ENCODE results near the gene ANO10. TPM values are rescaled to one million over a fixed set of nuclear protein-coding genes. Genes with fewer than 3 reads are reported as not detected.
A peak's percentile ranks its signal among the peaks of the same experiment; 100 is the strongest.

The ANO10 gene
- total RNA-seq, 1 experiment from 2014 or later = 26.6 TPM

GRCh38 chr3:43638594-43639447 is 17.0 kb upstream of the ANO10 start:
- CTCF ChIA-PET = no interaction called here
- DNase-seq (ENCODE audit: low read depth, low spot score) (no peak), ATAC-seq (no peak)
- Histone ChIP-seq H3K4me1 (ENCODE audit: control insufficient read depth, insufficient read depth, low read length) (no peaks in the 10 kb centered on the region), H3K9me3 (ENCODE audit: control insufficient read depth, insufficient read depth, low read depth, low read length) (no peaks in the 10 kb centered on the region), H3K27me3 (ENCODE audit: control insufficient read depth, insufficient read depth, low read length) (no peaks in the 10 kb centered on the region), H3K36me3 (ENCODE audit: control insufficient read depth, insufficient read depth, low read length) (no peaks in the 10 kb centered on the region), H3K4me3 (ENCODE audit: low read depth in 2 of 2, low read length in 2 of 2) (no peak overlapping the region), H3K27ac (ENCODE audit: low read length) (no peak overlapping the region)
- TF ChIP-seq TCF7L2 (IDR thresholded peaks at IDR 0.05; ENCODE audit: low read depth, low read length) (no peak), REST (IDR thresholded peaks at IDR 0.05; ENCODE audit: insufficient read depth in 1 of 2, low read depth in 2 of 2, low read length in 1 of 2) (no peak), CTCF (IDR thresholded peaks at IDR 0.05) (peak; percentile 48), SIN3A (IDR thresholded peaks at IDR 0.05; ENCODE audit: borderline replicate concordance, insufficient read depth, low read depth, low read length) (no peak)
- in situ Hi-C loops (cut with HindIII; ENCODE audit: low pct_unique_long_range_greater_than_20kb, low sequenced_read_pairs) = no loop called here
- intact Hi-C loops (cut with micrococcal nuclease; ENCODE audit: unreplicated experiment) = no loop called here
- POLR2A ChIA-PET = no interaction called here
- BruUV-seq (replicated peaks) = no TSS peak

- no TSS peak for BruUV-seq (replicated peaks)
- H3K9me3 ChIP-seq (ENCODE audit: control insufficient read depth, insufficient read depth, low read depth, low read length) = no peaks in the 10 kb centered on the region
- intact Hi-C loops (cut with micrococcal nuclease; ENCODE audit: unreplicated experiment) = no loop called here
- H3K4me1 ChIP-seq (ENCODE audit: control insufficient read depth, insufficient read depth, low read length) = no peaks in the 10 kb centered on the region
- CTCF ChIA-PET = no interaction called here
- POLR2A ChIA-PET = no interaction called here
- in situ Hi-C loops (cut with HindIII; ENCODE audit: low pct_unique_long_range_greater_than_20kb, low sequenced_read_pairs) = no loop called here
- H3K4me3 ChIP-seq (ENCODE audit: low read depth in 2 of 2, low read length in 2 of 2) = no peak overlapping the region
- H3K27ac ChIP-seq (ENCODE audit: low read length) = no peak overlapping the region
- no peak for DNase-seq (ENCODE audit: low read depth, low spot score)
- H3K36me3 ChIP-seq (ENCODE audit: control insufficient read depth, insufficient read depth, low read length) = no peaks in the 10 kb centered on the region
- H3K27me3 ChIP-seq (ENCODE audit: control insufficient read depth, insufficient read depth, low read length) = no peaks in the 10 kb centered on the region
- TF ChIP-seq REST (IDR thresholded peaks at IDR 0.05; ENCODE audit: insufficient read depth in 1 of 2, low read depth in 2 of 2, low read length in 1 of 2) = no peak
- no peak for TF ChIP-seq TCF7L2 (IDR thresholded peaks at IDR 0.05; ENCODE audit: low read depth, low read length)
- no peak for TF ChIP-seq POLR2AphosphoS5 (IDR thresholded peaks at IDR 0.05; ENCODE audit: low read depth, low read length)
- TF ChIP-seq SIN3A (IDR thresholded peaks at IDR 0.05; ENCODE audit: borderline replicate concordance, insufficient read depth, low read depth, low read length) = no peak
- TF ChIP-seq CTCF (IDR thresholded peaks at IDR 0.05) = no peak
- no peak for ATAC-seq
These were observed 15.9 kb upstream of the ANO10 start for GRCh38 chr3:43637702-43638101.

All from Panc1 (cell line).